NB4 (cell line): ENCODE data around the gene MYOF.

Source experiments
- MYC ChIP-seq: IDR thresholded peaks from 2 replicates; pipeline ENCODE4 v1.6.1; 2011; ENCODE audit warnings: low read depth, low read length
- POLR2A ChIP-seq: IDR thresholded peaks from 2 replicates; pipeline ENCODE4 v1.6.1; 2011; ENCODE audit warnings: mild to moderate bottlenecking; ENCODE audit not compliant: insufficient read length; ENCODE audit errors: extremely low read depth
- TF ChIP-seq, protein P1 (sequence below): IDR thresholded peaks from one replicate; pipeline ENCODE4 v1.5.1; 2012; ENCODE audit warnings: low read depth, low read length
- TF ChIP-seq, protein P2 (sequence below): IDR thresholded peaks from 2 replicates; pipeline ENCODE4 v1.6.1; 2011; ENCODE audit warnings: low read depth, low read length

DNA sequence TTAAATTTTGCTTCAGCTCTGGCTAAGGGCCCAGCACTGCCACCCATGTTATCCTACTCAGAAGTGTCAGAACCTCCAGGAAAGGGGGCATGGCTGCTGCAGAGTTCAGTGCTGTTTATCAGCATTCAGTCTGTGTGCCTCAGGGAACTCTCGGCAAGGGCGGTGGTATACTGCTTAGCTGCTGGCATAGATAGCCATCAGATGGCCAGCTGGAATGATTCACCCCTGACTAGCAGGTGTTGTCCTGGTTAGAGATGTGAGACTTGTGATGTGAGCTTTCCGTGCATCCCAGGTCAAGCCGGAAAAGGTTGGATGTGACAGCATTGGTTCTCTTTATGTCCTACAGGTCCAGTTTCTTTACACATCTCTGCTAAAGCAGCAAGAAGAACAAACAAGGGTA is 36.4 kb upstream of the MYOF start:
- TF ChIP-seq, protein P1, sequence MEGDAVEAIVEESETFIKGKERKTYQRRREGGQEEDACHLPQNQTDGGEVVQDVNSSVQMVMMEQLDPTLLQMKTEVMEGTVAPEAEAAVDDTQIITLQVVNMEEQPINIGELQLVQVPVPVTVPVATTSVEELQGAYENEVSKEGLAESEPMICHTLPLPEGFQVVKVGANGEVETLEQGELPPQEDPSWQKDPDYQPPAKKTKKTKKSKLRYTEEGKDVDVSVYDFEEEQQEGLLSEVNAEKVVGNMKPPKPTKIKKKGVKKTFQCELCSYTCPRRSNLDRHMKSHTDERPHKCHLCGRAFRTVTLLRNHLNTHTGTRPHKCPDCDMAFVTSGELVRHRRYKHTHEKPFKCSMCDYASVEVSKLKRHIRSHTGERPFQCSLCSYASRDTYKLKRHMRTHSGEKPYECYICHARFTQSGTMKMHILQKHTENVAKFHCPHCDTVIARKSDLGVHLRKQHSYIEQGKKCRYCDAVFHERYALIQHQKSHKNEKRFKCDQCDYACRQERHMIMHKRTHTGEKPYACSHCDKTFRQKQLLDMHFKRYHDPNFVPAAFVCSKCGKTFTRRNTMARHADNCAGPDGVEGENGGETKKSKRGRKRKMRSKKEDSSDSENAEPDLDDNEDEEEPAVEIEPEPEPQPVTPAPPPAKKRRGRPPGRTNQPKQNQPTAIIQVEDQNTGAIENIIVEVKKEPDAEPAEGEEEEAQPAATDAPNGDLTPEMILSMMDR = no peak
- TF ChIP-seq POLR2A (no peak), MYC (no peak)
- TF ChIP-seq, protein P2, sequence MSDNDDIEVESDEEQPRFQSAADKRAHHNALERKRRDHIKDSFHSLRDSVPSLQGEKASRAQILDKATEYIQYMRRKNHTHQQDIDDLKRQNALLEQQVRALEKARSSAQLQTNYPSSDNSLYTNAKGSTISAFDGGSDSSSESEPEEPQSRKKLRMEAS = no peak
